Prostate gland (tissue), 2 donors: ENCODE results near the gene MBOAT2.

Experiments
- POLR2A ChIP-seq: fragments of 450-650 bp; IDR thresholded peaks from one replicate; pipeline ENCODE4 v1.6.1; 2016; ENCODE audit warnings: antibody characterized with exemption, mild to moderate bottlenecking
- POLR2AphosphoS5 ChIP-seq: sonication (generic); formaldehyde crosslinking; IDR thresholded peaks from one replicate; pipeline ENCODE4 v1.6.1; 2017; ENCODE audit warnings: antibody characterized with exemption
- TF ChIP-seq, protein P1 (sequence below), 4 experiments: fragments of 200-600 bp in 2 of 4; fragments of 450-650 bp in 2 of 4; sonication (generic) in 2 of 4; IDR thresholded peaks; 1 replicate in 3 of 4; 2 replicates in 1 of 4; pipeline ENCODE4 v1.5.1; 2016 to 2019; ENCODE audit warnings: antibody characterized with exemption in 4 of 4, mild to moderate bottlenecking in 2 of 4, moderate library complexity in 2 of 4

DNA sequence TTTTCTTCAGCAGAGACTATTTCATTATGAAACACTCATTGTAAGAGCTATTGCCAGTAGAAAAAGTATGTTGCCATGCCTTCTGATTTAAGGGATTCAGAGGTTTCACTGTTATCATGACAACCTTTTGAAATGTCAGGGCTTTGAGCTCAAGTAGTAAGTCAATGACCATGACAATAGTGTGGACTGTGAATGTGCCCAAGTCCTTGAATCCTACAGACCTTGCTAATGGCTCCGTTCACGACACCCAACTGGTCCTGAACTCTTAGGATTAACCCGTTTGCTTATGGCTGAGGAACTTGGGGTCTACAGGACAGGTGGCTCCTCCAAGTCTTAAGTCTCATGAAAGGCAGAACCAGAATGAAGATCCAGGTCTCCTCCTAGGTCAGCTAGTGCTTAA lies 148.5 kb downstream of the MBOAT2 start:
- TF ChIP-seq, protein P1, sequence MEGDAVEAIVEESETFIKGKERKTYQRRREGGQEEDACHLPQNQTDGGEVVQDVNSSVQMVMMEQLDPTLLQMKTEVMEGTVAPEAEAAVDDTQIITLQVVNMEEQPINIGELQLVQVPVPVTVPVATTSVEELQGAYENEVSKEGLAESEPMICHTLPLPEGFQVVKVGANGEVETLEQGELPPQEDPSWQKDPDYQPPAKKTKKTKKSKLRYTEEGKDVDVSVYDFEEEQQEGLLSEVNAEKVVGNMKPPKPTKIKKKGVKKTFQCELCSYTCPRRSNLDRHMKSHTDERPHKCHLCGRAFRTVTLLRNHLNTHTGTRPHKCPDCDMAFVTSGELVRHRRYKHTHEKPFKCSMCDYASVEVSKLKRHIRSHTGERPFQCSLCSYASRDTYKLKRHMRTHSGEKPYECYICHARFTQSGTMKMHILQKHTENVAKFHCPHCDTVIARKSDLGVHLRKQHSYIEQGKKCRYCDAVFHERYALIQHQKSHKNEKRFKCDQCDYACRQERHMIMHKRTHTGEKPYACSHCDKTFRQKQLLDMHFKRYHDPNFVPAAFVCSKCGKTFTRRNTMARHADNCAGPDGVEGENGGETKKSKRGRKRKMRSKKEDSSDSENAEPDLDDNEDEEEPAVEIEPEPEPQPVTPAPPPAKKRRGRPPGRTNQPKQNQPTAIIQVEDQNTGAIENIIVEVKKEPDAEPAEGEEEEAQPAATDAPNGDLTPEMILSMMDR (IDR thresholded peaks at IDR 0.05), result no peak
- TF ChIP-seq POLR2A, result no peak
- no peak for TF ChIP-seq POLR2AphosphoS5
